Left renal cortex interstitium (tissue), 4 donors: ENCODE measurements around the gene NSF. TPM values are rescaled to one million over a fixed set of nuclear protein-coding genes. Genes with fewer than 3 reads are reported as not detected.

Source experiments
- DNase-seq, 4 donors: peaks; one replicate each; pipeline ENCODE4 v3.0.0-alpha.2; 2013; ENCODE audit warnings: low read depth in 4 of 4, low spot score in 2 of 4, missing footprints in 1 of 4
- polyA plus RNA-seq, 4 donors: library from polyadenylated mRNA; unstranded; fragments of 120-200 nt; gene quantifications; one replicate each; pipeline ENCODE4 v1.2.1, GENCODE V29; 2013; ENCODE audit not compliant: insufficient read length in 4 of 4

The NSF gene
- polyA plus RNA-seq, 4 donors, result 29.0 to 40.5 (median 35.0) TPM

GRCh38 chr17:46793541-46793940 is 203.1 kb downstream of the NSF start:
- DNase-seq, result no peak

GRCh38 chr17:46794318-46794717 is 203.8 kb downstream of the NSF start:
- DNase-seq, result no peak

GRCh38 chr17:46795379-46795952 is 205.0 kb downstream of the NSF start:
- no peak for DNase-seq

GRCh38 chr17:46796084-46796483 is 205.6 kb downstream of the NSF start:
- DNase-seq, result no peak

GRCh38 chr17:46796524-46796923 is 206.1 kb downstream of the NSF start:
- DNase-seq, result no peak

GRCh38 chr17:46796956-46797530 is 206.6 kb downstream of the NSF start:
- DNase-seq, result no peak

GRCh38 chr17:46800573-46800972 is 210.1 kb downstream of the NSF start:
- DNase-seq, result no peak

GRCh38 chr17:46802800-46803199 is 212.3 kb downstream of the NSF start:
- DNase-seq, result no peak

GRCh38 chr17:46803544-46803943 is 213.1 kb downstream of the NSF start:
- no peak for DNase-seq

GRCh38 chr17:46805771-46806170 is 215.3 kb downstream of the NSF start:
- no peak for DNase-seq

Other genes with a start within 250 kb of the NSF start
- gene ARL17B, start 228.9 kb upstream of the NSF start, polyA plus RNA-seq, result 10 to 100 TPM; 10.3 to 22.6 (median 17.2) TPM
- gene LRRC37A2, start 78.2 kb upstream of the NSF start, polyA plus RNA-seq, result 10 to 100 TPM; 17.5 to 68.0 (median 40.8) TPM
- 10 to 100 TPM; 17.8 to 62.2 (median 37.7) TPM for gene ARL17A, start 11.0 kb upstream of the NSF start, polyA plus RNA-seq
- gene WNT3, start 228.0 kb downstream of the NSF start, polyA plus RNA-seq, result 1 to 10 TPM; 1.4 to 2.3 (median 1.8) TPM